Lower lobe of right lung (tissue), 2 donors: ENCODE data around the gene LTBP1. TPM values are rescaled to one million over a fixed set of nuclear protein-coding genes. Genes with fewer than 3 reads are reported as not detected.

Experiments used
- ATAC-seq, 2 donors: fragments of 200-7000 bp; cut with Tn5 transposase; one replicate each; pipeline ENCODE4 v1.9.1; 2020 to 2022; ENCODE audit warnings: mild to moderate bottlenecking in 2 of 2, moderate library complexity in 2 of 2
- DNase-seq: peaks from one replicate; pipeline ENCODE4 v3.0.0-alpha.2; 2020
- H3K27ac ChIP-seq: fragments of 200-600 bp; one replicate; pipeline ENCODE4 v1.8.0; 2022
- H3K27me3 ChIP-seq: fragments of 200-600 bp; one replicate; pipeline ENCODE4 v1.8.0; 2022; ENCODE audit warnings: low read depth
- H3K36me3 ChIP-seq: fragments of 200-600 bp; one replicate; pipeline ENCODE4 v1.8.0; 2022; ENCODE audit warnings: mild to moderate bottlenecking
- H3K4me1 ChIP-seq: fragments of 200-600 bp; one replicate; pipeline ENCODE4 v1.8.0; 2022
- H3K4me3 ChIP-seq: fragments of 200-600 bp; one replicate; pipeline ENCODE4 v1.8.0; 2022; ENCODE audit warnings: mild to moderate bottlenecking
- H3K9me3 ChIP-seq: fragments of 200-600 bp; one replicate; pipeline ENCODE4 v1.8.0; 2022
- intact Hi-C: fragments of 100-400 bp; cut with DNase I; formaldehyde crosslinking; loops from one replicate; pipeline ENCODE4 v1.11.0; 2022
- total RNA-seq: library from RNA; stranded (reverse); fragmentation: NEBNext Ultra II Directional; extraction: Animal tissue kit (Norgen Biotek cat#: 25700); gene quantifications from one replicate; pipeline ENCODE4 v1.2.1, GENCODE V29; 2021
- TF ChIP-seq, protein P1 (sequence below): fragments of 200-600 bp; IDR thresholded peaks from one replicate; pipeline ENCODE4 v1.8.0; 2022; ENCODE audit warnings: antibody characterized with exemption, mild to moderate bottlenecking
- donor health status: DM: no; HTN: yes; CAD: no; lungs with severe emphysema.

Gene LTBP1
- total RNA-seq, 1 donor from 2014 or later = 34.7 TPM

DNA sequence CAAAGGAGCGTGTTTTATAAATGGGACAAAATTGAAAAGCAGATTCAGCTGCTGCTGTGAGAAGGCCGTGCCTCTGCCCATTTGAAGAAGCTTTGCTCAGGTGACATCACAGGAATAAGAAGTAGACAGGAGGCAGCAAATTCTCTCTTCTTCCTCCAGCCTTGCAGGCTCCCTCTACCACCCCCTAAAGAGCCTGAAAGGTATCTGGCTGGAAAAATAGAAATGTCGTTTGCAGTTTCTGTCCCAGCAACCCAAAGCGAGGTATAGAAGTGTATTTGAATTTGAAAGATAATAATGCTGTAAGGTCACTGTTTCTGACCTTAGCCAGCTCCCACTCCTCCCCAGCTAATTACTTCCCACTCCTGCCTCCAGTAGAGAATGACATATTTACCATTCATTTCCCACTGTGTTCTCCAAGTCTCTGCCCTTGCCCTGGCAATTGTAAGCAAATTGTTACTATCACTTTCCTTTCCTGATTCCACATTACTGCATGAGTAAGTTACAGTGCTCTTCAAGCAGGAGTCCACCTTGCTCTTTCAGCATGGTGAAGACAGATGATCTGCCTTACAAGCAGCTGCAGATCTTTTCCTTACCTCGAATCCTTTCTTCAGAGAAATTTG is 472.9 kb downstream of the LTBP1 start:
- no peak overlapping the region for H3K27ac ChIP-seq
- H3K27me3 ChIP-seq = no peaks in the 10 kb centered on the region
- H3K36me3 ChIP-seq = no peaks in the 10 kb centered on the region
- no peak for ATAC-seq
- H3K9me3 ChIP-seq = no peaks in the 10 kb centered on the region
- no peak overlapping the region for H3K4me3 ChIP-seq
- TF ChIP-seq, protein P1, sequence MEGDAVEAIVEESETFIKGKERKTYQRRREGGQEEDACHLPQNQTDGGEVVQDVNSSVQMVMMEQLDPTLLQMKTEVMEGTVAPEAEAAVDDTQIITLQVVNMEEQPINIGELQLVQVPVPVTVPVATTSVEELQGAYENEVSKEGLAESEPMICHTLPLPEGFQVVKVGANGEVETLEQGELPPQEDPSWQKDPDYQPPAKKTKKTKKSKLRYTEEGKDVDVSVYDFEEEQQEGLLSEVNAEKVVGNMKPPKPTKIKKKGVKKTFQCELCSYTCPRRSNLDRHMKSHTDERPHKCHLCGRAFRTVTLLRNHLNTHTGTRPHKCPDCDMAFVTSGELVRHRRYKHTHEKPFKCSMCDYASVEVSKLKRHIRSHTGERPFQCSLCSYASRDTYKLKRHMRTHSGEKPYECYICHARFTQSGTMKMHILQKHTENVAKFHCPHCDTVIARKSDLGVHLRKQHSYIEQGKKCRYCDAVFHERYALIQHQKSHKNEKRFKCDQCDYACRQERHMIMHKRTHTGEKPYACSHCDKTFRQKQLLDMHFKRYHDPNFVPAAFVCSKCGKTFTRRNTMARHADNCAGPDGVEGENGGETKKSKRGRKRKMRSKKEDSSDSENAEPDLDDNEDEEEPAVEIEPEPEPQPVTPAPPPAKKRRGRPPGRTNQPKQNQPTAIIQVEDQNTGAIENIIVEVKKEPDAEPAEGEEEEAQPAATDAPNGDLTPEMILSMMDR = no peak
- intact Hi-C loops = no loop called here
- peaks cover 26% of the 10 kb centered on the region for H3K4me1 ChIP-seq
- no peak for DNase-seq

DNA sequence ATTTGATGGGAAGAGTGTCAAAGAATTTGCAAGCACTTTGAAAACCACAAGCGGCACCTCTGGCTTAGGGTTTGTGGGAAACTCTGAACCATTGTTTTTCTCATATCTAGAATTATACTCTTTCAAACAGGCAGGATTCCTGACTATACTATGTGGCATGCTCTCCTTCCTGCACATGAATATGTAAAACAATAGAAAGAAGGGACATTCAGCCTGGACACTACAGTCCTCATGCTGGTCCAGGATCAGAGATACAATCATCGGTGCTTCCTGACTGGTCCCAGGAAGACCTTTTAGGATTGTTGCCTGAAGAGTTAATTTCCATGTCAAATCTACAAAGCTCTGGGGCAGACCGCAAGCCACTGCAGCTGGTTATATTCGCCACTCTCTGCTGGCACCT is 474.0 kb downstream of the LTBP1 start:
- ATAC-seq (no peak), DNase-seq (no peak)
- Histone ChIP-seq H3K36me3 (no peaks in the 10 kb centered on the region), H3K9me3 (no peaks in the 10 kb centered on the region), H3K27me3 (no peaks in the 10 kb centered on the region), H3K27ac (no peak overlapping the region), H3K4me3 (no peak overlapping the region), H3K4me1 (peaks cover 26% of the 10 kb centered on the region)
- intact Hi-C loops = no loop called here
- TF ChIP-seq, protein P1 = no peak

GRCh38 chr2:33421820-33422219 is 475.1 kb downstream of the LTBP1 start:
- Histone ChIP-seq H3K4me3 (no peak overlapping the region), H3K27ac (no peak overlapping the region), H3K36me3 (no peaks in the 10 kb centered on the region), H3K27me3 (no peaks in the 10 kb centered on the region), H3K9me3 (no peaks in the 10 kb centered on the region), H3K4me1 (peaks cover 22% of the 10 kb centered on the region)
- intact Hi-C loops = no loop called here
- TF ChIP-seq, protein P1 = no peak
- DNase-seq (no peak), ATAC-seq (no peak)

GRCh38 chr2:33425161-33425560 is 478.4 kb downstream of the LTBP1 start:
- no peaks in the 10 kb centered on the region for H3K9me3 ChIP-seq
- no peak overlapping the region for H3K27ac ChIP-seq
- H3K4me1 ChIP-seq = peaks cover 3% of the 10 kb centered on the region
- ATAC-seq (no peak), DNase-seq (no peak)
- TF ChIP-seq, protein P1 = no peak
- H3K36me3 ChIP-seq = no peaks in the 10 kb centered on the region
- no peaks in the 10 kb centered on the region for H3K27me3 ChIP-seq
- intact Hi-C loops = no loop called here
- H3K4me3 ChIP-seq = no peak overlapping the region

DNA sequence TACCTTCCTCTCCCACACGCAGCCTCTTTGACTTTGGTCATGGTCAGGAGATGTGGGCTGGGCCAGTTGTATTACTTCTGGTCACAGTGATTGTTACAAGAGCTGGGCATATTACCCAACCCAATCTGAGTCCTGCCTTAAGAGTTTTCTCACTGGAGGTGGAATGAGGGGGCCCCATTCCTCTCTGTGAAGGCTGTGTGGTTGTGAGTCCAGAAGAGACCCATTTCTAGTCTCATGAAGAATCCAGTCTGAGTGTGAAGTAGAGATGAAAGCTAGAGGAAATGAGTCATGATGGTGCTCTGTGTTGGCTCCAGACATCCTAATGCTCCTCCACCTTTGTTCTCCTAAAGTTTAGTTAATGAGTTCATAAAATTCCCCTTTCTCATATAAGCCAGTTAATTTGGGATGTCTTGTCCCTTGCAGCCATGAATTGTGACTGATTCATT is 478.9 kb downstream of the LTBP1 start:
- Histone ChIP-seq H3K9me3 (no peaks in the 10 kb centered on the region), H3K4me1 (no peaks in the 10 kb centered on the region), H3K27me3 (no peaks in the 10 kb centered on the region), H3K27ac (no peak overlapping the region), H3K4me3 (no peak overlapping the region), H3K36me3 (no peaks in the 10 kb centered on the region)
- ATAC-seq (no peak), DNase-seq (no peak)
- TF ChIP-seq, protein P1 = no peak
- intact Hi-C loops = no loop called here
